ENCODE data around the gene SSBP3. TPM values are rescaled to one million over a fixed set of nuclear protein-coding genes. Genes with fewer than 3 reads are reported as not detected.
A peak's percentile ranks its signal among the peaks of the same experiment; 100 is the strongest.
"Not testable (repeated sequence)": the region's sequence is repeated elsewhere in the genome, so short reads cannot be mapped to it uniquely, and the experiment has no call there.

The SSBP3 gene
- total RNA-seq, 4 donors from 2014 or later: 28.7 to 162 (median 37.0) TPM

DNA sequence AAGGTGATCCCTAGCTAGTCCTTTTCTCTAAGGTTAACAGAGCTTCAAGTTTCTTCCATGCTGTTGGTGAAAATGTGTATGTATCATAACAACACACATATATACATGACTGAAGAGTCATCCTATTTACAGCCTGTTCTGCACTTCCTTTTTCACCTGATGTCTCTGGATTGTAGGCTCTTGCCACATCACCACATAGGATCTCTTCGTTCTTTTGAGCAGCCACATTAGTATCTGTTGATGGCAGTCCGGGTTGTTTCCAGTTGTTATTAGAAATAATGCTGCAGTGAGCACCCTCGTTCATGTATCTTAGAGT, 186.5 kb downstream of the SSBP3 start:
- Histone ChIP-seq H3K27me3 (no peaks in the 10 kb centered on the region), H3K9me3 (no peaks in the 10 kb centered on the region), H3K4me3 (no peak overlapping the region), H3K4me1 (peaks cover 16 to 28% (median 20%) of the 10 kb centered on the region in 4 donors), H3K27ac (peak overlapping the region; percentile 51 to 76 (median 66)), H3K36me3 (peaks cover 0 to 28% (median 14%) of the 10 kb centered on the region in 4 donors)
- intact Hi-C loops (cut with DNase I; ENCODE audit: low total_unique reads): no loop called here
- DNase-seq: no peak
- TF ChIP-seq EP300 (IDR thresholded peaks at IDR 0.05; ENCODE audit: low read depth): no peak
- no peak for TF ChIP-seq POLR2AphosphoS5 (IDR thresholded peaks at IDR 0.05)
- TF ChIP-seq POLR2A (IDR thresholded peaks at IDR 0.05): no peak
- TF ChIP-seq, protein P1, sequence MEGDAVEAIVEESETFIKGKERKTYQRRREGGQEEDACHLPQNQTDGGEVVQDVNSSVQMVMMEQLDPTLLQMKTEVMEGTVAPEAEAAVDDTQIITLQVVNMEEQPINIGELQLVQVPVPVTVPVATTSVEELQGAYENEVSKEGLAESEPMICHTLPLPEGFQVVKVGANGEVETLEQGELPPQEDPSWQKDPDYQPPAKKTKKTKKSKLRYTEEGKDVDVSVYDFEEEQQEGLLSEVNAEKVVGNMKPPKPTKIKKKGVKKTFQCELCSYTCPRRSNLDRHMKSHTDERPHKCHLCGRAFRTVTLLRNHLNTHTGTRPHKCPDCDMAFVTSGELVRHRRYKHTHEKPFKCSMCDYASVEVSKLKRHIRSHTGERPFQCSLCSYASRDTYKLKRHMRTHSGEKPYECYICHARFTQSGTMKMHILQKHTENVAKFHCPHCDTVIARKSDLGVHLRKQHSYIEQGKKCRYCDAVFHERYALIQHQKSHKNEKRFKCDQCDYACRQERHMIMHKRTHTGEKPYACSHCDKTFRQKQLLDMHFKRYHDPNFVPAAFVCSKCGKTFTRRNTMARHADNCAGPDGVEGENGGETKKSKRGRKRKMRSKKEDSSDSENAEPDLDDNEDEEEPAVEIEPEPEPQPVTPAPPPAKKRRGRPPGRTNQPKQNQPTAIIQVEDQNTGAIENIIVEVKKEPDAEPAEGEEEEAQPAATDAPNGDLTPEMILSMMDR (IDR thresholded peaks at IDR 0.05): no peak
- 50 to 71% methylated on average over 2 to 3 of the region's 3 CpGs for WGBS, 2 donors (ENCODE audit: low coverage in 1 of 2)
- in situ Hi-C loops (cut with MboI; ENCODE audit: low pct_ligation_motif_present in 1 of 4, low pct_unique_long_range_greater_than_20kb in 1 of 4, low sequenced_read_pairs in 3 of 4): no loop called here

DNA sequence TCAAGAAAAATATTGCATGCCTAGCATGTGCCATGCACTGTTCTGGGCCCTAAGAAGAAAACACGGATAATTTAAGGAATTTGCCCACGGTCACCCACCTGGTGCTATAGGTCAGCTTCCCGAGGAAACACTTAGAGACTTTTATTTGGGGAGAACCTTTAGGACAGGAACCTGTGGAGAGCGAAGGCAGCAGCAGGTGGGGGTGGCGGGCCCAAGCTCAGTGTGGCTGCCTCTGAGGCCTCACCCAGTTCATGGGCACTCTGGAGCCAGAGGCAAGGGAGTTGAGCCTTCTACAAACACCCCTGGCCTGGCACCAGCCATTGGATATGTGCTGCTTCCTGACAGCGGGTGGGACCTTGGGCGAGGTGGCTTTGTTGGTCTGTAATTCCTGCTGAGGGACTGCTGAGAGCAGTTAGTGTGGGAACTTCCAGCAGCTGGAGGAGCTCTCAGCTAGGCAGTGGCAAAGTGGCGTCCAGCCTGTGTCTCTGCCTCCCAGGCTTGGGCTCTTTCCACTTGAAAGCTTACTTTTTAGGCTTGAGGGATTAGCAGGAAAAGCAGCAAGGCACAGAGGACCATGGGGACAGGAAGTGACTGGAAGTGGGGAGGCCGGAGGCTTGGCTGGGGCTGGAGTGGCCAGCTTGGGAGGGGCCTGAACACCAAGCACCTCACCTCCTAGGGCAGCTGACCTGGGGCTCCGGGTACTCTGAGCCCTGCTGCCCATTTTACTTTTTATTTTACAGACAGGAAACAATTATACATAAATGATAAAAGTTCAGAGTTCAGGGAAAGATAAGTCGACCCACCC, 187.1 kb downstream of the SSBP3 start:
- TF ChIP-seq, protein P1 (IDR thresholded peaks at IDR 0.05): peak in 1 of 5 experiments; percentile 4
- TF ChIP-seq POLR2AphosphoS5 (IDR thresholded peaks at IDR 0.05) (no peak), EP300 (IDR thresholded peaks at IDR 0.05; ENCODE audit: low read depth) (no peak)
- in situ Hi-C loops (cut with MboI; ENCODE audit: low pct_ligation_motif_present in 1 of 4, low pct_unique_long_range_greater_than_20kb in 1 of 4, low sequenced_read_pairs in 3 of 4): no loop called here
- peak overlapping the region; percentile 51 to 76 (median 66) for H3K27ac ChIP-seq
- peaks cover 16 to 28% (median 20%) of the 10 kb centered on the region in 4 donors for H3K4me1 ChIP-seq
- intact Hi-C loops (cut with DNase I; ENCODE audit: low total_unique reads): no loop called here
- 45 to 47% methylated on average over 1 to 11 of the region's 11 CpGs for WGBS, 2 donors (ENCODE audit: low coverage in 1 of 2)
- H3K4me3 ChIP-seq: no peak overlapping the region
- H3K9me3 ChIP-seq: no peaks in the 10 kb centered on the region
- peak; percentile 42 for DNase-seq
- no peaks in the 10 kb centered on the region for H3K27me3 ChIP-seq
- H3K36me3 ChIP-seq: peaks cover 0 to 29% (median 17%) of the 10 kb centered on the region in 4 donors

DNA sequence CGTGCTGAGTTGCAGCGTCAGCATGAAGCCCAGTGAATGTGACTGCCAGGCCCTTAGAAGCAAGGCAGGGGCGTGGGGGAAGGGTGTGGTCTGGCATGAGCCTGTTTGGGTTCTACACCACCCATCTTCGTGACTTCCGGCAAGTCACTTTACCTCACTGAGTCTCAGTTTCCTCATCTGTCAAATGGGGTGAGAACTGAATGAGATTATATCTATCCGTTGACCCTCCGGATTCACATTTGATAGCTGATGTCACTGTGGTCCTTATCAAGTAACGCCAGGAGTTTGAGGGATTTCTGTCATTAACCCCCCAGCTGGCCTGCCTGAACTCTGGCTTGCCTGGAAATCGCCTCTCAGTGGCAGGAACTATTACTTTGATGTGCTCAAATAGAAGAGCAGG, 190.7 kb downstream of the SSBP3 start:
- DNase-seq: no peak
- intact Hi-C loops (cut with DNase I; ENCODE audit: low total_unique reads) (no loop called here), in situ Hi-C loops (cut with MboI; ENCODE audit: low pct_ligation_motif_present in 1 of 4, low pct_unique_long_range_greater_than_20kb in 1 of 4, low sequenced_read_pairs in 3 of 4) (no loop called here)
- peaks cover 16 to 24% (median 19%) of the 10 kb centered on the region in 4 donors for H3K4me1 ChIP-seq
- no peaks in the 10 kb centered on the region for H3K27me3 ChIP-seq
- H3K36me3 ChIP-seq: peaks cover 0 to 62% (median 32%) of the 10 kb centered on the region in 4 donors
- H3K4me3 ChIP-seq: no peak overlapping the region
- TF ChIP-seq EP300 (IDR thresholded peaks at IDR 0.05; ENCODE audit: low read depth): no peak
- no peak for TF ChIP-seq POLR2A (IDR thresholded peaks at IDR 0.05)
- no peaks in the 10 kb centered on the region for H3K9me3 ChIP-seq
- 91 to 93% methylated on average over 4 to 9 of the region's 9 CpGs for WGBS, 2 donors (ENCODE audit: low coverage in 1 of 2)
- H3K27ac ChIP-seq: no peak overlapping the region

DNA sequence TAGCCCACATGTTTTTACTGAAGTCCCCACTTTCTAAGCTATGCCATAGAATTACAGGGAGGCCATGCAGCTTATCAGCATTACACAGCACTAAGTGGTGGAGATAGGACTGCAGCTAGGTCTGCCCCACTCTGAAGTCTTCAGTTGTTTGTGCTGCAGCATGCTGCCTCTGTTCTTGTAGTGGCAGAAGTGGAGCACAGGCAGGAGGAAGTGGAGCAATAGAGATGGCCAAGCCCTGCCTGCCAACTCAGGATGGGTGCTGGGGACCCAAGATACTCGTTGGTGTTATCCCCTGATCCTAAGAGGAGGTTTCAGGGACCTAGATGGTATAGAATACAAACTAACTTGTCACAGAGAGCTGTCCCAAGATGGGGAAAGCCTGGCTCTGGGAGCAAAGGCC, 193.3 kb downstream of the SSBP3 start:
- intact Hi-C loops (cut with DNase I; ENCODE audit: low total_unique reads) (no loop called here), in situ Hi-C loops (cut with MboI; ENCODE audit: low pct_ligation_motif_present in 1 of 4, low pct_unique_long_range_greater_than_20kb in 1 of 4, low sequenced_read_pairs in 3 of 4) (no loop called here)
- WGBS, 2 donors (ENCODE audit: low coverage in 1 of 2): 71% methylated on average over 1 of the region's 1 CpG; no CpG with 5 or more reads in 1 of the 2 donors
- Histone ChIP-seq H3K36me3 (peaks cover 0 to 71% (median 38%) of the 10 kb centered on the region in 4 donors), H3K4me3 (no peak overlapping the region), H3K27me3 (no peaks in the 10 kb centered on the region), H3K4me1 (no peaks in the 10 kb centered on the region), H3K27ac (no peak overlapping the region), H3K9me3 (no peaks in the 10 kb centered on the region)
- TF ChIP-seq EP300 (IDR thresholded peaks at IDR 0.05; ENCODE audit: low read depth) (no peak), POLR2AphosphoS5 (IDR thresholded peaks at IDR 0.05) (no peak), POLR2A (IDR thresholded peaks at IDR 0.05) (no peak)
- TF ChIP-seq, protein P1 (IDR thresholded peaks at IDR 0.05): no peak
- no peak for DNase-seq

DNA sequence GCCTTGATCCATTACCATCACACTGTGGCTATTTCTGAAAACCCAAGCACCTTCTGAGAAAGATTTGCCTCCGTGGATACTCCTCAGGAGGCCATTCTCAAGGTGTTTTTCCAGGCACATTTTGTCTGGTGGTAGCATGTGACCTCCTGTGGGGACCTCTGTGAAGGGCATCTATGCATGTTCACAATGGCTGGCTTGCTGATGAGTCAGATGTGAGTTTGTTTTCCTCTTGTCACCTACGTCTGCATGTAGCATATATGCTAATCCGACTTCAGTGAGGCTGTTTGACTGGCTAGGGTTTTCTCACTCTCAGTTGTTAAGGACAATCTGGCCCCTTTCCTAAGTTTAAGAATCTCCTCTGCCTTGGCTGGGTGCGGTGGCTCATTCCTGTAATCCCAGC, 198.3 kb downstream of the SSBP3 start:
- DNase-seq; H3K27ac ChIP-seq; H3K4me1 ChIP-seq; H3K9me3 ChIP-seq; H3K27me3 ChIP-seq; H3K4me3 ChIP-seq; intact Hi-C loops (cut with DNase I; ENCODE audit: low total_unique reads); in situ Hi-C loops (cut with MboI; ENCODE audit: low pct_ligation_motif_present in 1 of 4, low pct_unique_long_range_greater_than_20kb in 1 of 4, low sequenced_read_pairs in 3 of 4): not testable (repeated sequence)
- WGBS, 2 donors (ENCODE audit: low coverage in 1 of 2): 68% methylated on average over 4 of the region's 4 CpGs; no CpG with 5 or more reads in 1 of the 2 donors
- peaks cover 0 to 46% (median 24%) of the 10 kb centered on the region in 4 donors for H3K36me3 ChIP-seq
